Neural cell (in vitro differentiated cells): ENCODE measurements around the gene RBFOX2.

Experiments
- CTCF ChIP-seq: fragments of 450-650 bp; IDR thresholded peaks from 2 replicates; pipeline ENCODE4 v1.5.1; 2014; ENCODE audit warnings: antibody characterized with exemption, mild to moderate bottlenecking, moderate library complexity; ENCODE audit not compliant: poor library complexity, severe bottlenecking
- EP300 ChIP-seq: fragments of 450-650 bp; conservative IDR thresholded peaks from 2 replicates; pipeline ENCODE4 v1.6.1; 2014; ENCODE audit warnings: antibody characterized with exemption, mild to moderate bottlenecking, moderate library complexity; ENCODE audit not compliant: poor library complexity, severe bottlenecking
- EZH2 ChIP-seq: fragments of 200-600, 300-800 bp; shearing (Covaris generic), sonication (generic); IDR thresholded peaks from 2 replicates; pipeline ENCODE4 v1.6.1; 2014; ENCODE audit warnings: antibody characterized with exemption, low read length, borderline replicate concordance, mild to moderate bottlenecking; ENCODE audit not compliant: insufficient read depth, poor library complexity, severe bottlenecking
- POLR2AphosphoS5 ChIP-seq: IDR thresholded peaks from 2 replicates; pipeline ENCODE4 v1.6.1; 2012
- RAD21 ChIP-seq: fragments of 450-650 bp; conservative IDR thresholded peaks from 2 replicates; pipeline ENCODE4 v1.6.1; 2014; ENCODE audit warnings: antibody characterized with exemption, mild to moderate bottlenecking, moderate library complexity
- REST ChIP-seq: IDR thresholded peaks from 2 replicates; pipeline ENCODE4 v1.6.1; 2012; ENCODE audit warnings: borderline replicate concordance
- TAF1 ChIP-seq: IDR thresholded peaks from 2 replicates; pipeline ENCODE4 v1.6.1; 2012; ENCODE audit warnings: low read depth

DNA sequence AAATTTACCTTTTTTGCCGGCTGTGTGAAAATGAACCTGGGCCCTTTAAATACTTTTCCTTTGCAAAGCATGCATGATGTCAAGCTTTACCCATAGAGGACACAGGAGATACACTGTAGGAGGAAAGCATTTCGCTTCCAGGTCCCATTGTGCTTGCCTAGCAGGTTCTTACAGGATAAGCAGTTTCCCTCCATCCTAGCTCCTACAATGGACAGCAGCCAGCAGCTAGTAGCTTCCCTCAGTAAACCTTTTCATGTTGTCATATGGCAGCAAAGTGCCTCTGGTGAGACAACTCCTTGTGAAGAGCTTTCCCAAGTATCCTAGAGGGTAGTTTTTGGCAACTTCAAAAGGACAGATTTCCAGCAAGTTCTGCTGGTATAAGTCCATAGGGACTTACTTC is 78.4 kb downstream of the RBFOX2 start:
- TF ChIP-seq RAD21 (no peak), CTCF (no peak), POLR2AphosphoS5 (no peak), REST (no peak), EZH2 (no peak), TAF1 (no peak), EP300 (no peak)
